Midbrain (tissue), 1 donor: ENCODE results near the gene CPLANE1.

ENCODE experiments used
- DNase-seq: peaks from one replicate; lab custom pipeline; 2025; lab: John Stamatoyannopoulos, UW

Gene CPLANE1

GRCh38 chr5:37064442-37064841 is 184.7 kb downstream of the CPLANE1 start:
- DNase-seq: no peak

DNA sequence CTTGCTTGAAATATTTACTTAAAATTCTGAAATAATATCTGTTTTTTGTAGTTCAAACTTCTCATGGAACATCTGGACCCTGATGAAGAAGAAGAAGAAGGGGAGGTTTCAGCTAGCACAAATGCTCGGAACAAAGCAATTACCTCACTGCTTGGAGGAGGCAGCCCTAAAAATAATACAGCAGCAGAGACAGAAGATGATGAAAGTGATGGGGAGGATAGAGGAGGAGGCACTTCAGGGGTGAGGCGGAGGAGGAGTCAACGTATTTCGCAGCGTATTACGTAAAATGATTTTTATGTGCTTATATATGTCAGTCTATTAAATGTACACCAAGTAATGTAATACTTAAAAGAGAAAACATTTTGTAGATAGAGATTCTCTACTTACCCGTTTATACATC is 185.4 kb downstream of the CPLANE1 start:
- DNase-seq: no peak

DNA sequence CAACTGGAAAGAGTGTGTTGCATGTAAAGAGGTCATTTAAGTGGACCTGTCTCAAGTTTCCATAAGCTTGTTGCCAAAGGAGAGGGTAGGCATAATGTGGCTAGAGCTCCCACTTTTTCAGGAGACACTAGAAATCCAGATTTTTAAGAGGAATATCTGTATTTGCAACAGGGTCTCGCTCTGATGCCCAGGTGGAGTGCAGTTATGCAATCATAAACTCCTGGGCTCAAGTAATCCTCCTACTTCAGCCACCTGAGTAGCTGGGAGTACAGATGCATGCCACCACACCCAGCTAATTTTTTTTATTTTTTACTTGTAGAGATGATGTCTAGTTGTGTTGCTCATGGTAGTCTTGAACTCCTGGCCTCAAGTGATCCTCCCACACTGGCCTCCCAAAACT is 189.1 kb downstream of the CPLANE1 start:
- no peak for DNase-seq

DNA sequence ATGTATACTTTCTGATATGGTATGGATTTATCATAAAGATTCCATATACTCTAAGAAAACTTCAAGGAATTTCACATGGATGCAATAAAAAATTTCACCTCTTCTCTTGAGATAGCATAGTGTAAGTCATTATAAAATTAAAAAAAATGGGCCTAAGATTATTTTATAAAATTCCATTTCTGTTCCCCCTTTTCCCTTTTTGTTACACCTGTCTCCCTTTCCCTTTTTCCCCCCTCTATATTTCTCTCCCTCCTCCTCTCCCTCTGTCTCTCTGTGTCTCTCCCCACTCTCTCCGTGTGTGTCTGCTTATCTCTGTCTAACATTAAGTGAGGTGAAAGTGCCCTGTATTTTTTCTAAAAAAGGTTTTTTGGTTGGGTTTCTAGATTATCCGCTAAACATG is 192.4 kb downstream of the CPLANE1 start:
- no peak for DNase-seq
